Measurements from ENCODE around the gene ZNF500.

GRCh38 chr16:4755687-4756086 is 11.3 kb downstream of the ZNF500 start:
- TF ChIP-seq KDM1A (IDR thresholded peaks at IDR 0.05; ENCODE audit: borderline replicate concordance) (no peak), MAX (IDR thresholded peaks at IDR 0.05; ENCODE audit: low read depth, low read length) (no peak), CTCF (IDR thresholded peaks at IDR 0.05 in 2 of 3, conservative IDR thresholded peaks at IDR 0.05 in 1 of 3; ENCODE audit: control insufficient read depth in 2 of 3, extremely low read depth in 1 of 3, insufficient read depth in 1 of 3, low read depth in 3 of 3, low read length in 3 of 3) (no peak), RAD21 (IDR thresholded peaks at IDR 0.05; ENCODE audit: insufficient read depth, low read depth, low read length) (no peak), NFYA (IDR thresholded peaks at IDR 0.05; ENCODE audit: borderline replicate concordance, low read depth, low read length) (no peak), JUND (IDR thresholded peaks at IDR 0.05; ENCODE audit: low read depth, low read length) (no peak), SRF (IDR thresholded peaks at IDR 0.05; ENCODE audit: low read depth in 2 of 2, low read length in 2 of 2) (no peak)
